K562 (cell line): Measurements from ENCODE around the gene GNGT2. TPM values are rescaled to one million over a fixed set of nuclear protein-coding genes. Genes with fewer than 3 reads are reported as not detected.

Experiments
- ARHGAP35 ChIP-seq: fragments of 450-650 bp; IDR thresholded peaks from 2 replicates; pipeline ENCODE4 v1.6.1; 2018; ENCODE audit not compliant: partially characterized antibody
- CBX8 ChIP-seq: fragments of 200-600 bp; sonication (generic); IDR thresholded peaks from 2 replicates; pipeline ENCODE4 v1.6.1; 2012; ENCODE audit warnings: borderline replicate concordance, mixed run types, low read depth, mild to moderate bottlenecking, moderate library complexity, mixed read lengths, low read length, control low read depth, inconsistent platforms; ENCODE audit not compliant: poor library complexity, severe bottlenecking; ENCODE audit errors: extremely low read depth
- DNMT1 ChIP-seq: fragments of 450-650 bp; IDR thresholded peaks from 2 replicates; pipeline ENCODE4 v1.6.1; 2016; ENCODE audit warnings: antibody characterized with exemption, mild to moderate bottlenecking
- MAZ ChIP-seq, 2 experiments: fragments of 450-650 bp in 1 of 2; sonication (generic) in 1 of 2; formaldehyde crosslinking; IDR thresholded peaks in 1 of 2; conservative IDR thresholded peaks in 1 of 2; 2 replicates each; pipeline versions ENCODE4 v1.4.0 to v1.5.0; 2020; ENCODE audit warnings: mild to moderate bottlenecking in 1 of 2, missing genetic modification reagents in 1 of 2
- TEAD1 ChIP-seq, 2 experiments: fragments of 450-650 bp in 1 of 2; sonication (generic) in 1 of 2; formaldehyde crosslinking; IDR thresholded peaks; 2 replicates each; pipeline versions ENCODE4 v1.4.0 to v1.8.0; 2020 to 2022; ENCODE audit warnings: mild to moderate bottlenecking in 2 of 2, missing genetic modification reagents in 1 of 2
- ZNF57 ChIP-seq: fragments of 450-650 bp; formaldehyde crosslinking; IDR thresholded peaks from 2 replicates; pipeline ENCODE4 v1.4.0; 2020; ENCODE audit warnings: mild to moderate bottlenecking, moderate library complexity
- ZNF583 ChIP-seq: fragments of 250-450 bp; sonication (Bioruptor Pico); IDR thresholded peaks from 2 replicates; pipeline ENCODE4 v1.4.0; 2020
- ZNF780A ChIP-seq: fragments of 250-450 bp; sonication (Bioruptor Pico); IDR thresholded peaks from 2 replicates; pipeline ENCODE4 v1.5.0; 2021; ENCODE audit warnings: mild to moderate bottlenecking
- polyA plus RNA-seq, 8 experiments: library from polyadenylated mRNA; depleted of rRNA in 4 of 8; stranded (reverse) in 5 of 8; unstranded in 3 of 8; fragments of >200 nt; fragmentation: Nextera tagmentation in 2 of 8; fragmentation: Illumina TruSeq in 1 of 8; extraction: Ambion mirVana in 2 of 8; extraction: Trizol in 1 of 8; gene quantifications; 2 replicates each; pipeline versions ENCODE4 v1.2.1 to v1.2.3, GENCODE V29; 2011 to 2014; ENCODE audit warnings: inconsistent platforms in 1 of 8, missing spikeins in 1 of 8
- total RNA-seq, 7 experiments: library from RNA; depleted of rRNA in 6 of 7; stranded (reverse); fragments of >200 nt in 6 of 7; fragmentation: Illumina TruSeq in 2 of 7; extraction: Trizol in 2 of 7; gene quantifications; 2 replicates each; pipeline versions ENCODE4 v1.2.1 to v1.2.3, GENCODE V29; 2011 to 2021; ENCODE audit warnings: low replicate concordance in 1 of 7
- TF ChIP-seq, protein P1 (sequence below): fragments of 250-450 bp; sonication (Bioruptor Pico); IDR thresholded peaks from 2 replicates; pipeline ENCODE4 v1.8.0; 2022; ENCODE audit warnings: inconsistent platforms, mild to moderate bottlenecking, moderate library complexity, borderline replicate concordance
- TF ChIP-seq, protein P2 (sequence below), 3 experiments: IDR thresholded peaks in 2 of 3; conservative IDR thresholded peaks in 1 of 3; 2 replicates each; pipeline ENCODE4 v1.5.1; 2011 to 2012; ENCODE audit warnings: low read length in 3 of 3, mild to moderate bottlenecking in 3 of 3, control low read depth in 2 of 3, improper control_type of control experiment in 1 of 3, inconsistent platforms in 1 of 3, low read depth in 1 of 3, mixed read lengths in 1 of 3, moderate library complexity in 1 of 3; ENCODE audit not compliant: insufficient read depth in 2 of 3
- TF ChIP-seq, protein P3 (sequence below): fragments of 450-650 bp; formaldehyde crosslinking; IDR thresholded peaks from 2 replicates; pipeline ENCODE4 v1.4.0; 2022; ENCODE audit warnings: mild to moderate bottlenecking, moderate library complexity
- TF ChIP-seq, protein P4 (sequence below), 2 experiments: fragments of 450-650 bp; formaldehyde crosslinking in 1 of 2; IDR thresholded peaks; 2 replicates each; pipeline versions ENCODE4 v1.4.0 to v1.6.1; 2014 to 2020; ENCODE audit warnings: mild to moderate bottlenecking in 2 of 2, borderline replicate concordance in 1 of 2, low read depth in 1 of 2
- TF ChIP-seq, protein P5 (sequence below): fragments of 450-650 bp; formaldehyde crosslinking; IDR thresholded peaks from 2 replicates; pipeline ENCODE4 v1.4.0; 2020; ENCODE audit warnings: mild to moderate bottlenecking, moderate library complexity

GNGT2 gene
- total and polyA plus RNA-seq, 9 of the 15 experiments (the other 6 are each of a cell fraction or from before 2014, with no cell fraction given): not detected

DNA sequence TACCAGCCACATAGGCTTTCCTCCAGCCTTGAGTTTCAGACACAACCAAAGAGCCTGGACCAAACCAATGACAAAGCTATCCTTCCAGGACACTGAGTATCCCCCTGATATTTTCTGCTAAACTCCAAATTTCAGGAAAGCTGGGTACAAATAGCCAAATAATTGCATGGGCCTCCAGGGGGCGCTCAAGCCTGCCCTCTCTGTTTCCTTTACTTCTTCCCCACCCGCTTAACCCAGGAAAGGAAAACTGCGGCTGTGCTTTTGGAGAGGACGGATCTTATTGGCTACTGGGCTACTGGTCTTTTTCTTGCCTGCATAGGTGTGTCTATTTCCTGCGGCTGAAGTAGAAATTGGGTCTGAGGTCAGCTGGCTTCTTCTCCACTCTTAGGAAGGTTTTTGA is 30.1 kb downstream of the GNGT2 start (continued):
- TF ChIP-seq, protein P1, sequence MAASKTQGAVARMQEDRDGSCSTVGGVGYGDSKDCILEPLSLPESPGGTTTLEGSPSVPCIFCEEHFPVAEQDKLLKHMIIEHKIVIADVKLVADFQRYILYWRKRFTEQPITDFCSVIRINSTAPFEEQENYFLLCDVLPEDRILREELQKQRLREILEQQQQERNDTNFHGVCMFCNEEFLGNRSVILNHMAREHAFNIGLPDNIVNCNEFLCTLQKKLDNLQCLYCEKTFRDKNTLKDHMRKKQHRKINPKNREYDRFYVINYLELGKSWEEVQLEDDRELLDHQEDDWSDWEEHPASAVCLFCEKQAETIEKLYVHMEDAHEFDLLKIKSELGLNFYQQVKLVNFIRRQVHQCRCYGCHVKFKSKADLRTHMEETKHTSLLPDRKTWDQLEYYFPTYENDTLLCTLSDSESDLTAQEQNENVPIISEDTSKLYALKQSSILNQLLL (CRISPR knock-in tag): no peak
- TF ChIP-seq CBX8: no peak
- TF ChIP-seq ARHGAP35: no peak
- TF ChIP-seq MAZ (CRISPR knock-in tag; conservative IDR thresholded peaks at IDR 0.05 in 1 of 2, IDR thresholded peaks at IDR 0.05 in 1 of 2): peak in 1 of 2 experiments; percentile 42; a peak in 1 of 4 replicates
- TF ChIP-seq ZNF780A (CRISPR knock-in tag): no peak
- no peak for TF ChIP-seq ZNF583 (CRISPR knock-in tag)
- TF ChIP-seq ZNF57 (CRISPR knock-in tag): no peak
- TF ChIP-seq DNMT1: no peak
- TF ChIP-seq, protein P2, sequence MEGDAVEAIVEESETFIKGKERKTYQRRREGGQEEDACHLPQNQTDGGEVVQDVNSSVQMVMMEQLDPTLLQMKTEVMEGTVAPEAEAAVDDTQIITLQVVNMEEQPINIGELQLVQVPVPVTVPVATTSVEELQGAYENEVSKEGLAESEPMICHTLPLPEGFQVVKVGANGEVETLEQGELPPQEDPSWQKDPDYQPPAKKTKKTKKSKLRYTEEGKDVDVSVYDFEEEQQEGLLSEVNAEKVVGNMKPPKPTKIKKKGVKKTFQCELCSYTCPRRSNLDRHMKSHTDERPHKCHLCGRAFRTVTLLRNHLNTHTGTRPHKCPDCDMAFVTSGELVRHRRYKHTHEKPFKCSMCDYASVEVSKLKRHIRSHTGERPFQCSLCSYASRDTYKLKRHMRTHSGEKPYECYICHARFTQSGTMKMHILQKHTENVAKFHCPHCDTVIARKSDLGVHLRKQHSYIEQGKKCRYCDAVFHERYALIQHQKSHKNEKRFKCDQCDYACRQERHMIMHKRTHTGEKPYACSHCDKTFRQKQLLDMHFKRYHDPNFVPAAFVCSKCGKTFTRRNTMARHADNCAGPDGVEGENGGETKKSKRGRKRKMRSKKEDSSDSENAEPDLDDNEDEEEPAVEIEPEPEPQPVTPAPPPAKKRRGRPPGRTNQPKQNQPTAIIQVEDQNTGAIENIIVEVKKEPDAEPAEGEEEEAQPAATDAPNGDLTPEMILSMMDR (IDR thresholded peaks at IDR 0.05 in 2 of 3, conservative IDR thresholded peaks at IDR 0.05 in 1 of 3; ENCODE audit: insufficient read depth in 2 of 3, low read depth in 1 of 3, low read length in 3 of 3): peak; percentile 80 to 93 (median 91)
- no peak for TF ChIP-seq TEAD1 (CRISPR knock-in tag; IDR thresholded peaks at IDR 0.05)
- TF ChIP-seq, protein P3, sequence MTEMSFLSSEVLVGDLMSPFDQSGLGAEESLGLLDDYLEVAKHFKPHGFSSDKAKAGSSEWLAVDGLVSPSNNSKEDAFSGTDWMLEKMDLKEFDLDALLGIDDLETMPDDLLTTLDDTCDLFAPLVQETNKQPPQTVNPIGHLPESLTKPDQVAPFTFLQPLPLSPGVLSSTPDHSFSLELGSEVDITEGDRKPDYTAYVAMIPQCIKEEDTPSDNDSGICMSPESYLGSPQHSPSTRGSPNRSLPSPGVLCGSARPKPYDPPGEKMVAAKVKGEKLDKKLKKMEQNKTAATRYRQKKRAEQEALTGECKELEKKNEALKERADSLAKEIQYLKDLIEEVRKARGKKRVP: no peak
- TF ChIP-seq, protein P4, sequence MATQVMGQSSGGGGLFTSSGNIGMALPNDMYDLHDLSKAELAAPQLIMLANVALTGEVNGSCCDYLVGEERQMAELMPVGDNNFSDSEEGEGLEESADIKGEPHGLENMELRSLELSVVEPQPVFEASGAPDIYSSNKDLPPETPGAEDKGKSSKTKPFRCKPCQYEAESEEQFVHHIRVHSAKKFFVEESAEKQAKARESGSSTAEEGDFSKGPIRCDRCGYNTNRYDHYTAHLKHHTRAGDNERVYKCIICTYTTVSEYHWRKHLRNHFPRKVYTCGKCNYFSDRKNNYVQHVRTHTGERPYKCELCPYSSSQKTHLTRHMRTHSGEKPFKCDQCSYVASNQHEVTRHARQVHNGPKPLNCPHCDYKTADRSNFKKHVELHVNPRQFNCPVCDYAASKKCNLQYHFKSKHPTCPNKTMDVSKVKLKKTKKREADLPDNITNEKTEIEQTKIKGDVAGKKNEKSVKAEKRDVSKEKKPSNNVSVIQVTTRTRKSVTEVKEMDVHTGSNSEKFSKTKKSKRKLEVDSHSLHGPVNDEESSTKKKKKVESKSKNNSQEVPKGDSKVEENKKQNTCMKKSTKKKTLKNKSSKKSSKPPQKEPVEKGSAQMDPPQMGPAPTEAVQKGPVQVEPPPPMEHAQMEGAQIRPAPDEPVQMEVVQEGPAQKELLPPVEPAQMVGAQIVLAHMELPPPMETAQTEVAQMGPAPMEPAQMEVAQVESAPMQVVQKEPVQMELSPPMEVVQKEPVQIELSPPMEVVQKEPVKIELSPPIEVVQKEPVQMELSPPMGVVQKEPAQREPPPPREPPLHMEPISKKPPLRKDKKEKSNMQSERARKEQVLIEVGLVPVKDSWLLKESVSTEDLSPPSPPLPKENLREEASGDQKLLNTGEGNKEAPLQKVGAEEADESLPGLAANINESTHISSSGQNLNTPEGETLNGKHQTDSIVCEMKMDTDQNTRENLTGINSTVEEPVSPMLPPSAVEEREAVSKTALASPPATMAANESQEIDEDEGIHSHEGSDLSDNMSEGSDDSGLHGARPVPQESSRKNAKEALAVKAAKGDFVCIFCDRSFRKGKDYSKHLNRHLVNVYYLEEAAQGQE (IDR thresholded peaks at IDR 0.05; ENCODE audit: borderline replicate concordance): peak; percentile 64; the same call in 1 of the 2 replicates
- TF ChIP-seq, protein P4 (CRISPR knock-in tag; IDR thresholded peaks at IDR 0.05; ENCODE audit: low read depth): no peak
- TF ChIP-seq, protein P5, sequence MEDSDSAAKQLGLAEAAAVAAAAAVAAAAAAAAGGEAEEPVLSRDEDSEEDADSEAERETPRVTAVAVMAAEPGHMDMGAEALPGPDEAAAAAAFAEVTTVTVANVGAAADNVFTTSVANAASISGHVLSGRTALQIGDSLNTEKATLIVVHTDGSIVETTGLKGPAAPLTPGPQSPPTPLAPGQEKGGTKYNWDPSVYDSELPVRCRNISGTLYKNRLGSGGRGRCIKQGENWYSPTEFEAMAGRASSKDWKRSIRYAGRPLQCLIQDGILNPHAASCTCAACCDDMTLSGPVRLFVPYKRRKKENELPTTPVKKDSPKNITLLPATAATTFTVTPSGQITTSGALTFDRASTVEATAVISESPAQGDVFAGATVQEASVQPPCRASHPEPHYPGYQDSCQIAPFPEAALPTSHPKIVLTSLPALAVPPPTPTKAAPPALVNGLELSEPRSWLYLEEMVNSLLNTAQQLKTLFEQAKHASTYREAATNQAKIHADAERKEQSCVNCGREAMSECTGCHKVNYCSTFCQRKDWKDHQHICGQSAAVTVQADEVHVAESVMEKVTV (CRISPR knock-in tag): peak; percentile 41; the same call in 1 of the 2 replicates
